Stimulated activated CD8-positive, alpha-beta memory T cell treated with anti-CD3 and anti-CD28 coated beads, Interleukin-7, amount 100 ng/mL, for 4 hours (primary cell): ENCODE results near the gene EPS8L2.

Source experiments
- DNase-seq, 2 donors: peaks; one replicate each; pipeline ENCODE4 v3.0.0-alpha.2; 2020; ENCODE audit warnings: low read depth in 2 of 2

EPS8L2 gene

GRCh38 chr11:762421-763072 lies 56.5 kb downstream of the EPS8L2 start:
- DNase-seq, result no peak

DNA sequence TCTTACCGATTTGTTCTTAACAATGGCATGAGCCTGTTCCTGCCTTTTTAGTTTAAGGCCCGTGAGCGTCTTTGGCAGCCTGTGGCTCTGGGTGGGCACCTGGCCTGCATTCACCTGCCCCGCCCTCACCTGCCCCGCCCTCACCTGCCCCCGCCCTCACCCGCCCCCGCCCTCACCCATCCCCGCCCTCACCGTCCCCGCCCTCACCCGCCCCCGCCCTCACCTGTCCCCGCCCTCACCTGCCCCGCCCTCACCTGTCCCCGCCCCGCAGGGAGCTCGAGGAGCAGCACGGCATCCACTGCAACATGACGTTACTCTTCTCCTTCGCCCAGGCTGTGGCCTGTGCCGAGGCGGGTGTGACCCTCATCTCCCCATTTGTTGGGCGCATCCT lies 57.0 kb downstream of the EPS8L2 start:
- DNase-seq, result no peak

DNA sequence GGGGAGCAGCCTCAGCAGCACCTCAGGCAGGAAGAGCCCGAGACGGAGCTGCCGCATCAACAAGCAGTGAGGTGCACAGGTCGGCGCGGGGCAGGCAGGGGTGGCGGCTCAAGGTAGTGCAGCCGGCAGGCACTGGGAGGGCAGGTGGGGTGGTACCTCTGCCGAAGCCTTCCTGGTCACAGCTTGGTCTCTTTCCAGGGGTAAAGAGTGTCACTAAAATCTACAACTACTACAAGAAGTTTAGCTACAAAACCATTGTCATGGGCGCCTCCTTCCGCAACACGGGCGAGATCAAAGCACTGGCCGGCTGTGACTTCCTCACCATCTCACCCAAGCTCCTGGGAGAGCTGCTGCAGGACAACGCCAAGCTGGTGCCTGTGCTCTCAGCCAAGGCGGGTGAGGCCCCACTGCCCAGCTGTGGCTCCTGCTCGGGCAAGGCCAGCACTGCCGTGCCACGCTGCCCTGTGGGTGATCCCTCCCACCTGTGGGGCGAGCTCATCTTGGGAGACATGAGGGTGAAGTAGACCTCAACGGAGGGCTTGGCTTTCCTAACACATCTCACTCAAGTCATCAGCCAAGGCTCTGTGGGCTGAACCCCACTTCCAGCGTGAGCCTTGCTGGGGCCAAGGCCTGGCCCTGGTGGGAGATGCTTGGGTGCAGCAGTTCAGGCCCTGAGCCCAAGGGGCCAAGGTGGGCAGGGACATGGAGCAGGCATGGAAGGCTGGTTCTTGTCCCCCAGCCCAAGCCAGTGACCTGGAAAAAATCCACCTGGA lies 57.7 kb downstream of the EPS8L2 start:
- DNase-seq, result no peak

- no peak for DNase-seq
Measured at GRCh38 chr11:764322-765024, 58.4 kb downstream of the EPS8L2 start.

- peak in 1 of 2 donors; percentile 39 for DNase-seq
Measured at GRCh38 chr11:765025-765801, 59.2 kb downstream of the EPS8L2 start.

DNA sequence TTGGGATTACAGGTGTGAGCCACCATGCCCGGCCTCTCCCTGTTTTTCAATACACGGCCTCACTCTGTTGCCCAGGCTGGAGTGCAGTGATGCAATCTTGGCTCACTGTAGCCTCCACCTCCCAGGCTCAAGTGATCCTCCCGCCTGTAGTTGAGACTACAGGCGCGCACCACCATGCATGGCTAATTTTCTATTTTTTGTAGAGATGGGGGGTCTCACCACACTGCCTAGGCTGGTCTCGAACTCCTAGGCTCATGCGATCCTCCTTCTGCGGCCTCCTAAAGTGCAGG lies 59.7 kb downstream of the EPS8L2 start:
- DNase-seq, result no peak

DNA sequence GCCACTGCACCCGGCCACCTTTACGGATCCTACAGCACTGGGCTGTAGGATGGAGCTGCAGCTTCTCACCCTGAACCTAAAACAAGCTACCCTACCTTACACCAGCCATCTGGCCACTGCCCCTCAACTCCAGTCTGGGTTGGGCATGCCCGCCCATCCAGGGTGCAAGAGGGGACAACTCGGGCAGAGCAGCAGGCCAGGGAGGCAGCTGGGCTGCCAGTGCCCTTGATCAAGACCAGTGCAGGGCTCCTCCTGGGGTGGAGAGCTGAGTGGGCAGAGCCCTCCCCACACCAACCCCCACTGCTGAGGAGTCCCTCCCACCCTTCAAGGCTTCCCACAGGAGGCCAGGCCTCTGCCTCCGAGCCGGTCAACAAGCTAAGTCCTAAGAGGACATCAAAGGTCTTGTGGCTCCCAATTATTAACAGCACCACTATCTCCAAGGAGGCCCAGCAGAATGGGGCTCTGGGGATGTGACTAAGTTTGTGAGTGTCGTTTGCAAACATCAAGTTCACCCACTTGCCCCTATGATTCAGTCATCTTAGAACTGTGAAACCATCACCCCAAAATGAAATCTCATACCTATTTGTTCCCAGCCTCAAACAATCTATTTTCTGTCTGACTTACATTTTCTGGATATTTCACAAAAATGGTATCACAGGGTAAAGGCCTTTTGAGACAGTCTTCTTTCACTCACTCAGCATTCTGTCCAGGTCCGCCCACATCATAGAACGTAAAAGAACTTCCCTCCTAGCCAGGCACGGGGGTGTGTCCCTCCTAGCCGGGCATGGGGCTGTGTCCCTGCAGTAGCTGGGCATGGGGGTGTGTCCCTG lies 60.3 kb downstream of the EPS8L2 start:
- DNase-seq, result no peak

GRCh38 chr11:766936-767210 lies 60.8 kb downstream of the EPS8L2 start:
- no peak for DNase-seq

- DNase-seq, result no peak
Measured at GRCh38 chr11:767238-767637, 61.2 kb downstream of the EPS8L2 start.

GRCh38 chr11:769887-770641 lies 64.0 kb downstream of the EPS8L2 start:
- no peak for DNase-seq

- DNase-seq, result no peak
Measured at GRCh38 chr11:770642-771616, 64.9 kb downstream of the EPS8L2 start.

- no peak for DNase-seq
Measured at GRCh38 chr11:771617-772204, 65.7 kb downstream of the EPS8L2 start.

DNA sequence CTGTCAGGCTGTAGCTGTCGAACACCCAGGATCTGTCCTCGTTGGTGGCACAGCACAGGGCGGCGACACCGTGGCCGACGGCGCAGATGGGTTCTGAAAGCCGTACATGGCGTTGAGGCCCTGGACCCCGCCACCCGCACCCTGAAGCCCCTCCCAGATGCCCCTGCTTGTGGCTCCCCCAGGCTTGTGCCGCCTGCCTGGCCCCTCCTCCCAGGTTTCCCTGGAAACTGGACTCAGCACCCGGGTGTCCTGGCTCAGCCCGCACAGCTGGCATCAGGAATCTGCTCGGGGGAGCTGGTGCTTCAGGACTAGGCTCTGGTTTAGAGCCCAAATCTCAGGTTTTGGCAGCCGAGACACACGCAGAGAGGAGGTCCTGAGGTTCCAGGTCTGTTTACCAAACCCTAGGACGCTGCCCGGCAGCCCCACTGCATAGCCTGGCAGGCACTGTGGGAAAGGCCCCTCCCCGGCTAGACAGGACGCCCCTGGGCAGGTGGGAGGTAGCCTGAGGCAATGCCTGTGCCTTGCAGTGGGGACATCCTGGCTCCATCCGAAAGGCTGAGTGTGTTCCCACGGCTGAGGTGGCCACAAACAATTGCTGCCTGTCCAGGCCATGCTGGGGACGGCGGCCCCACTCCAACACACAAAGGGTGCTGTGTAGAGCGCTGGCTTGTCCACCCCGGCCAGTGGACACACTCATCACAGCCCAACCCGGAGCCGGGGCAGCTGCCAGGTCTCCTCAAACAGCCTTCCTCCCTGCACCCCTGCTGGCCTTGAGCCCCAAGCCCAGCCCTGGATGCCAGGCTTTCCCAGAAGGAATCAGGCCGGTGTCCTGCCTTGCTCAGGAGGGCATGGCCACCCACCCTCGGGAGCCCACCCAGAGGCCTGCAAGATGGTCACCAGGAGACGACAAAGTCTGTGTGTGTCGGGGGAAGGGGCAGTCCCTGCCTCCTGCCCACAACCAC lies 66.7 kb downstream of the EPS8L2 start:
- no peak for DNase-seq

DNA sequence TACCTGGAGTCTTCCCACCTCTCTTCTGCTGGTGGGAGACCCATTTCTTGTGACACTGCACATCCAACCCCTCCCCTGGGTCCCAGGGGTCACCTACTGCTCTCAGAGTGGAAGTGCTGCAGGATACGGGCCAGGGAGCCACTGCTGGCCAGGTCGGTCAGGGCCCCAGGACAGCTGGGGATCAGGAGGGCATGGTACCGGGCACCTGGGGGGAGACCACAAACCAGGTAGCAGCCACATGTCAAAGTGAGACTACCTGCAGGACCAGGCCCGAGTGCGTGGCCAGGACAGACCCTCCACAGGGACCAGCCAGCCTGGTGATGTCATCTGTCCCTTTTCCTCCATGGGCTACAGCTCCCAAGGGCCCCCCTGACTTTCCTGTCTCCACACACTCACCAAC lies 67.4 kb downstream of the EPS8L2 start:
- DNase-seq, result no peak

- no peak for DNase-seq
Measured at GRCh38 chr11:773830-774229, 67.8 kb downstream of the EPS8L2 start.

DNA sequence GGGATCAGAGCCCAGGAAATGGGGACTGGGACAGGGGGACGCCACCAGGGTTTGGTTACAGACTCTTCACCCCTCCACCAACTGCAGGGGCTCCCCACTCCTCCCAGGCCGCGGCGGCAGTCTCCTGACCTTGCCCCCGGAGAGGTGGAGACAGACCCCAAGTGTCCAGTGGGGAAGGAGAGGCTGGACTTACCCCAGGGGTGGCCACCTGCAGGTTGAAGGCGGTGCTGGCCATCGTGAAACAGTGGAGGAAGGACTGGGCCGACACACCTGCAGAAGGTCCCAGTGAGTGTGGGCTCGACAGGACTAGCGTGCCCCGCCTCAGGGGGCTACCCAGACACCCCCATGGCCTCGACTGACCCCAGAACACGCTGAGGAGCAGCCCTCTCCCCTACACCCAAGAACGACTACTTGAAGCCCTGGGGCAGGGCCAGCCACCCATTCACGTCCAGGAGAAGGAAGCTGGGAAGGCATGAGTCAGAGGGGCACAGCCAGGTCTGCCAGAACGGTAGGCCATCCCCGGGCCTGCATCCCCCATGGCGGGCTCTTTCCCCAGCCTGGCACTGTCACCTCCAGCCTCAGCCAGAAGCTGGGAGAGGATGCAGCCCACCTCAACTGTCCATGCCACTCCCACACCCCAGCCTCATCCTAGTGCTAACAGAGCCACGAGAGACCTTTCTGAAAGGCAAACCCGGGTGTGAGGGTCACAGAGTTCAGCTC lies 69.0 kb downstream of the EPS8L2 start:
- DNase-seq, result no peak

DNA sequence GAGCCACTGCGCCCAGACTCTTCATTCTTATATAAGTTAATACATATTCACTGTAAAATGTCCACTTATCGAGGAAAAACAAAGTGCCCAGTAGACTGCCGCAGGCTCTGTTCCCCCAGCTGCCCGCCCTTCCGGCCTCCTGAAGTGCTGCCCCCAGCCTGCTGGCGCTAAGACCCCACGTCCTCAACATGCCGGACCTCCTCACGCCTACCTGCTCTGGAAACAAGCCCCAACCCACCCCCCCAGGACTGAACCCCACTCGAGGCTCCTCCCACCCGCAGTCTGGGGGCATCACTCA lies 70.2 kb downstream of the EPS8L2 start:
- DNase-seq, result no peak
